Activated T-cell treated with anti-CD3 and anti-CD28 coated beads for 24 hours (primary cell): Measurements from ENCODE around the gene HOPX.
"Not testable (repeated sequence)": the region's sequence is repeated elsewhere in the genome, so short reads cannot be mapped to it uniquely, and the experiment has no call there.

Experiments used
- DNase-seq: peaks from one replicate; pipeline ENCODE4 v3.0.0-alpha.2; 2020; ENCODE audit warnings: low read depth

The HOPX gene

DNA sequence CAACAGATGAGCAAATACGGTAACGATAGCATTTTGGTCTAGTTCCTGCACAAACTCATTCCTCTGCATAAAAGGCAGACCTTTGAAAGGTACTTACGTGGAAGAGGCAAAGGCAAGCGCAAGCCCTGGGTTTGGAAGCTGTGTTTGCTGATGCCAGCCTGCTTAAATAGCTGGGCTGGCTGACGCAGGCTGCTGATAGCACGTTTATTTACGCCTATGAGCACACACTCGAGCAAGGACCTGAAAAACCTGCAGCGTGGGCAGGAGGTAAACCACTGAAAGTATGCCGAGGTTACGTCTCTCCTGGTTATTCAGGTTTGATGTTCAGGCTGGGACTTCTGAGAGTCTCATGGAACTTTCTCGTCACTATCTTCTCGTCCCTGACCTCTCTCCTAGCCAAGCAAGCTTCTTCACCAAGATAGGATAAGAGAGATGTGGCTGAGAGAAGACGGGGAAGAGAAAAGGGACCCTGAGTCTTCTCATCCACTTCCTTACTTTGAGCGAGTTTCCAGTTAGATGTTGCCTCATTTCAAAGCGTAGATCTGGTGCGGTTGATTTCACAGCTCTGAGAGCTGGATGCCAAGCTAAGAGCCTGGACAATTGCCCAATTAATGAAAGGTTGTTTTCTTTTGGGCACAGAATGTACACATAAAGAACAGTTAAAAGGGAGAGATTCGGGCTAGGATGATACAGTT lies at the start of gene HOPX:
HOPX (minus strand) TSS at position 139 of the 695 bp plus-strand sequence. CDS start 23,480 bp downstream, outside the sequence.
- peak; percentile 45 for DNase-seq

DNA sequence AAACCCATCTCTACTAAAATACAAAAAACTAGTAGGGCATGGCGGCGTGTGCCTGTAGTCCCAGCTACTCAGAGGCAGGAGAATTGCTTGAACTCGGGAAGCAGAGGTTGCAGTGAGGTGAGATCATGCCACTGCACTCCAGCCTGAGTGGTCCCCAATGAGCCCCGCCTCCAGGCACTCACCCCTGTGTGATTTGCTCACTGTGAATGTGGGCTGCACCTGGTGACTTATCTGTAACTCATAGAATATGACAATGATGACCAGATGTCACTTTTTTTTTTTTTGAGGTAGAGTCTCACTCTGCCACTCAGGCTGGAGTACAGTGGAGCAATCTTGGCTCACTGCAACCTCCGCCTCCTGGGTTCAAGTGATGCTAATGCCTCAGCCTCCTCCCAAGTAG lies 49.0 kb upstream of the HOPX start:
- DNase-seq, result no peak

- no peak for DNase-seq
Measured at GRCh38 chr4:56728512-56728911, 47.4 kb upstream of the HOPX start.

DNA sequence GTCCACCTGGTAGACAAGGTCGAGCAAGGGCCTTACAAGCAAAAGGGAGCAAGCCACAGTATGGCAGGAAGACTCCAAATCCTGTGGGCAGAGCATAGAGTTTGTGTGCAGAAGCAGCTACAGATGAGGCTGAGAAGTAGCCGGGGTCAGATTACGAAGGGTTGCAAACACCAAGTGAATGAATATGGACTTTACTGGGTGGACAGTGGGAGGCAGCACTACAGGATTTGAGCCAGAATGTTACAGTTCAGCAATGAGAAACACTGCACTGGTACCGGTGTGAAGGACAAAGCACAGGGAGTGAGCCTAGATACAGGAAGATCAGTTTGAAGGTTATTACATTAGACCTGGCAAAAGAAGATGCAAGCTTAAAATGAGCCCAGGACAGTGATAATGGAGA lies 46.1 kb upstream of the HOPX start:
- no peak for DNase-seq

- not testable (repeated sequence) for DNase-seq
Measured at GRCh38 chr4:56726593-56726992, 45.5 kb upstream of the HOPX start.

DNA sequence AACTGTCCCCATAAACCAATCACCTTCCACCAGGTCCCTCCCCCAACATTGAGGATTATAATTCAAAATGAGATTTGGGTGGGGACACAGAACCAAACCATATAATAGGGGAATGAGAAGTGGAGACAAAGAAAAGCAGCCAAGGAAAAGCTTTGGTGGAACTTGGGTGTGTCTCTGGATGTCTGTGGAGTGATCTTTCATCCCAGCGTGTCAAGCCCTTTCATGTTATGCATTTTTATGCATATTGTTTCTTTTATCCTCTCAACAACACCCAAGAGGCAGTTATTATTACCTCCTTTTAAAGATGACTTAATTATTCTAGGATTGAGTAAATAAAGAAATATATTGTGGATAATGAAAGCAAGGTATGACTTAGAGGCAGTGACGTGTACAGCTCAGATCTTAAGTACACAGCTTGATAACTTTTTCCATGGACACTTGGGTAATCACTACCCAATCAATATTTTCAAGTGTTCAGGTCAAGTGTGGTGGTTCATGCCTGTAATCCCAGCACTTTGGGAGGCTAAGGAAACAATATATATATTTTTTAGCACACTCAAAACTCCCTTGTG lies 42.6 kb upstream of the HOPX start:
- no peak for DNase-seq

- peak; percentile 4 for DNase-seq
Measured at GRCh38 chr4:56723201-56723605, 42.1 kb upstream of the HOPX start.

- no peak for DNase-seq
Measured at GRCh38 chr4:56708146-56708545, 27.1 kb upstream of the HOPX start.

GRCh38 chr4:56705966-56706365 lies 24.9 kb upstream of the HOPX start:
- DNase-seq, result no peak

- DNase-seq, result no peak
Measured at GRCh38 chr4:56705334-56705733, 24.2 kb upstream of the HOPX start.

GRCh38 chr4:56704089-56704871 lies 23.2 kb upstream of the HOPX start:
- DNase-seq, result no peak

GRCh38 chr4:56703378-56703777 lies 22.3 kb upstream of the HOPX start:
- DNase-seq, result no peak

DNA sequence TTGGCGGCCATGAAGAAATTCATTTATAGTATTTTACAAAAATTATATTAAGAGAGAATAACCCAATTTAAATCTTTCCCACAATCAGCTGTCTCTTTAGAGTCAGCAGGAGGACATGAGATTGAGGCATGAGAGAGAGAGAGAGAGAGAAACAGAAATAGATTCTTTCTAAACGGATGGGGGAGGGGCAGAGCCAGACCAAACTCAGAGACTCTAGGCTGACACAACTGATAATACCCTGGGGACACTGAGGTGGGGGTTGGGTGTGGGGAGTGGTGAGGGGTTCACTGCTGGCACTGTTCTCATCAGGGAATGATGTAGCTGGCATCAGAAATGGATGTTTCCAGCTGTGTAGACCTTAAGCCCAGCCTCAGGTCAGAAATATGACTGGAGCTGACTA lies 20.5 kb upstream of the HOPX start:
- DNase-seq, result no peak

DNA sequence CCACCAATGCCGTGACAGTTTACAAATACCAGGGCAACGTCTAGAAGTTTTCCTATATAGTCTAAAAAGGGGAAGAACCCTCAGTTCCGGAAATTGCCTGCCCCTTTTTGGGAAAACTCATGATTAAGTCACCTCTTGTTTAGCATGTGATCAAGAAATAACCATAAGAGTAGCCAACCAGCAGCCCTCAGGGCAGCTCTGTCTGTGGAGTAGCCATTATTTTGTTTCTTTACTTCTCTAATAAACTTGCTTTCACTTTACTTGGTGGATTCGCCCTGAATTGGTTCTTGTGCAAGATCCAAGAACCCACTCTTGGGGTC lies 20.0 kb upstream of the HOPX start:
- no peak for DNase-seq

- DNase-seq, result no peak
Measured at GRCh38 chr4:56699537-56700105, 18.5 kb upstream of the HOPX start.

- no peak for DNase-seq
Measured at GRCh38 chr4:56698329-56698728, 17.2 kb upstream of the HOPX start.

DNA sequence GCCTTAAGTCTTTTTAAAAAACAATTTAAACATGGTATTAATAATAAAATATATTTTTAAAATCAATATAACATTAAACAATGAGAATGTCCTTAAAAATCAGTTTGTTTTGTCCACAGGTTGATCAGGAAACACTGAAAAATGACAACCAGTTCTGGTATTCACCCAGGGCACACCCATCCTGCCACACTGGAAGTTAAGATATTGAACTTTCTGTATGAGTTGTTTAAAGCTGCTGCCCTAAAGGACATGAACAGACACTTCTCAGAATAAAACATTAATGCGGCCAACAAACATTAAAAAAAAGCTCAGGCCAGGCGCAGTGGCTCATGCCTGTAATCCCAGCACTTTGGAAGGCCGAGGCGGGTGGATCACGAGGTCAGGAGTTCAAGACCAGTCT lies 15.0 kb upstream of the HOPX start:
- no peak for DNase-seq

DNA sequence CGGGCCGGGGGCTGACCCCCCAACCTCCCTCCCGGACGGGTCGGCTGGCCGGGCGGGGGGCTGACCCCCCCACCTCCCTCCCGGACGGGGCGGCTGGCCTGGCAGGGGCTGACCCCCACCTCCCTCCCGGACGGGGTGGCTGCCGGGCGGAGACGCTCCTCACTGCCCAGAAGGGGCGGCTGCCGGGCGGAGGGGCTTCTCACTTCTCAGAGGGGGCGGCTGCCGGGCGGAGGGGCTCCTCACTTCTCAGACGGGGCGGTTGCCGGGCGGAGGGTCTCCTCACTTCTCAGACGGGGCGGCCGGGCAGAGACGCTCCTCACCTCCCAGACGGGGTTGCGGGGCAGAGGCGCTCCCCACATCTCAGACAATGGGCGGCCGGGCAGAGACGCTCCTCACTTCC lies 12.4 kb upstream of the HOPX start:
- DNase-seq, result not testable (repeated sequence)

GRCh38 chr4:56692576-56692975 lies 11.5 kb upstream of the HOPX start:
- DNase-seq, result no peak

DNA sequence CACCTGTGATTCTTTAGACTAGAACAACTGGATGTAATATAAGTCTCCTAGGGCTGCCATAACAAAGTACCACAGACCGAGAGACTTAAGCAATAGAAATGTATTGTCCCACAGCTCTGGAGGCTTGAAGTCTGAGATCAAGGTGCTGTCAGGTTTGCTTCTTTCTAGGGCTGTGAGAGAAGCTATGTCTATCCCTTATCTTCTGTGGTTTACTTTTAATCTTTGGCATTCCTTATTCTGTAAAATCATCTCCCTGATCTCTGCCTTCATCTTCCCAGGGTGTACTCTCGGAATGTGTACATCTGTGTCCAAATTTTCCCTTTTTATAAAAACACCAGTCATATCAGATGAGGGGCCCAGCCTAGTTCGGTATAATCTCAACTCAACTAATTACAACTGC lies 10.3 kb upstream of the HOPX start:
- DNase-seq, result no peak

DNA sequence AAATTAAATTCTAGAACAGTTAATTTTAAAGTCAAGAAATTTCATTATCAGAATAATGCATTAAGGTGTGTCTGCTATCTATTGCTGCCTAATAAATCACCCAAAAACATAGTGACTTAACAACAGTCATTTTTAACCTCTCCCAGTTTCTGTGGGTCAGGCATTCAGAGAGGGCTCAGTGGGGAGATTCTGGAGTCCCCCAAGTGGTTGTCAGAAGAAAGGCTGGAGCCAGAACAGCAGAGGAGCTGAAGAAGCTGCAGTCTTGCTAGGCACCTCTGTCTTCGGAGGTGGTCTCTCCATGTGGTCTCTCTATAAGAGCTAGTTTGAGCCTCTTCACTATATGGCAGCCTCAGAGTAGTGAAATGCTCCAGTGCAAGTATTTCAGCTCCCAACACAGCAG lies 9.3 kb upstream of the HOPX start:
- DNase-seq, result no peak

DNA sequence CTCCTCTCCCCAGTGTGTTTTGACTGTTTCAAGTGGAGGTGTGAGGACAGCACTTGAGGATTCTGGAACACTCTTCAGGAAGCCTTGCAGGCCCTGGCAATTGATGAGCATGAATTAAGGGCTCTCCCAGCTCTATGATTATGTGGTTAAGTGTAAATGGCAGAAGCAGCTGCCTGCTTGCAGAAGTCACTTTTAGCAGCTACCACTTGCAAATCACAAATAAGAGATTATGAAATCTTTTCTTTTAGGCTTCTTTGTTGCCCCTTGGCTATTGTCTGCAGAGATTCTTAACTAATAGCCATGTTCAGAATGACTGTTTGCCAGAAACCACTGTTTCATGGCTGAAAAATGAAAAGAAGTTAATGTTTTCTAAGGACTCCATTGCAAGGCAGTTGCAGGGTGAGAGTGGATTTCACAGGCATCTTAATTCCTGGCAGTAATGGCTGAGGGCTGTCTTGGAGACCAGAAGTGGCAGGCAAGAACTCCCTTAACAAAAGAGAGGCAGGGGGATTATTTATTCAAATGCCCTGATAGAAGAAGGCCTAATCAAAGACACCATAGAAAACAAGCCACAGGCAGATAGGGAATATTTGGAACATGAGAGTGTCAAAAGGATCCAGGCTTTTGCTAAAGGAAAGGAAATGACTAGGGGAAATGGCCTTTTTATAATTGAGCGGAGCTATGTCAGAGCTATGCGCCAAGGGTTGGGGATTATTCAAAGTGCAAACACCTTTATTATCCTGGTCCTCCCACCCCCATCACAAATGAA lies 8.3 kb upstream of the HOPX start:
- no peak for DNase-seq
